CD4-positive, CD25-positive, alpha-beta regulatory T cell (primary cell): Measurements from ENCODE around the gene GALNT7. TPM values are rescaled to one million over a fixed set of nuclear protein-coding genes. Genes with fewer than 3 reads are reported as not detected.

Experiments used
- ATAC-seq, 2 donors: fragments of 150-1000 bp; cut with Tn5 transposase; one replicate each; pipeline ENCODE4 v1.10.0; 2021; ENCODE audit warnings: low read depth in 2 of 2, moderate number of reproducible peaks in 2 of 2, moderate library complexity in 1 of 2
- DNase-seq, 3 donors: peaks; one replicate each; pipeline versions ENCODE4 v3.0.0 to v3.0.0-alpha.2; 2012 to 2022; ENCODE audit warnings: mixed read lengths in 1 of 3
- H3K27ac ChIP-seq: one replicate; pipeline ENCODE4 v1.7.0; 2013; ENCODE audit warnings: mild to moderate bottlenecking, low read length; ENCODE audit not compliant: insufficient read depth, poor library complexity, severe bottlenecking
- H3K27me3 ChIP-seq: one replicate; pipeline ENCODE4 v1.7.0; 2013; ENCODE audit warnings: low read length; ENCODE audit not compliant: control insufficient read depth, insufficient read depth
- H3K36me3 ChIP-seq: one replicate; pipeline ENCODE4 v1.7.0; 2013; ENCODE audit warnings: mild to moderate bottlenecking, low read length, moderate library complexity; ENCODE audit not compliant: control insufficient read depth, insufficient read depth
- H3K4me1 ChIP-seq: 2 replicates; pipeline ENCODE4 v1.7.0; 2013; ENCODE audit warnings: mild to moderate bottlenecking, low read length; ENCODE audit not compliant: insufficient read depth, control insufficient read depth, poor library complexity, severe bottlenecking
- H3K4me3 ChIP-seq: one replicate; pipeline ENCODE4 v1.7.0; 2013; ENCODE audit warnings: low read depth, mild to moderate bottlenecking, low read length, moderate library complexity
- H3K9me3 ChIP-seq, 2 experiments: 1 replicate in 1 of 2; 2 replicates in 1 of 2; pipeline ENCODE4 v1.7.0; 2013; ENCODE audit warnings: low read length in 2 of 2, mild to moderate bottlenecking in 1 of 2, moderate library complexity in 1 of 2; ENCODE audit not compliant: control insufficient read depth in 2 of 2
- H3K27ac Mint-ChIP-seq, 3 donors: one replicate each; pipeline ENCODE4 v1.8.0; 2020 to 2022; ENCODE audit warnings: mild to moderate bottlenecking in 3 of 3, mixed read lengths in 3 of 3, moderate library complexity in 2 of 3
- H3K27me3 Mint-ChIP-seq: one replicate; pipeline ENCODE4 v1.8.0; 2022; ENCODE audit warnings: mild to moderate bottlenecking, mixed read lengths
- H3K36me3 Mint-ChIP-seq: one replicate; pipeline ENCODE4 v1.8.0; 2020; ENCODE audit warnings: mixed read lengths
- H3K4me1 Mint-ChIP-seq, 4 donors: one replicate each; pipeline ENCODE4 v1.8.0; 2020 to 2022; ENCODE audit warnings: mixed read lengths in 4 of 4, mild to moderate bottlenecking in 1 of 4
- H3K4me3 Mint-ChIP-seq, 4 donors: one replicate each; pipeline ENCODE4 v1.8.0; 2020 to 2022; ENCODE audit warnings: mild to moderate bottlenecking in 4 of 4, mixed read lengths in 4 of 4, moderate library complexity in 3 of 4
- H3K9me3 Mint-ChIP-seq, 7 donors: one replicate each; pipeline ENCODE4 v1.8.0; 2020 to 2022; ENCODE audit warnings: mixed read lengths in 7 of 7, mild to moderate bottlenecking in 3 of 7, moderate library complexity in 2 of 7
- polyA plus RNA-seq, 4 donors: library from polyadenylated mRNA; unstranded; fragments of 300-500 nt; fragmentation: Illumina TruSeq; gene quantifications; one replicate each; pipeline ENCODE4 v1.2.3, GENCODE V29; 2021
- total RNA-seq: library from RNA; stranded (reverse); gene quantifications from one replicate; pipeline ENCODE4 v1.2.3, GENCODE V29; 2022

GALNT7 gene
- total and polyA plus RNA-seq, 5 donors from 2014 or later, result 13.0 to 19.5 (median 14.9) TPM

DNA sequence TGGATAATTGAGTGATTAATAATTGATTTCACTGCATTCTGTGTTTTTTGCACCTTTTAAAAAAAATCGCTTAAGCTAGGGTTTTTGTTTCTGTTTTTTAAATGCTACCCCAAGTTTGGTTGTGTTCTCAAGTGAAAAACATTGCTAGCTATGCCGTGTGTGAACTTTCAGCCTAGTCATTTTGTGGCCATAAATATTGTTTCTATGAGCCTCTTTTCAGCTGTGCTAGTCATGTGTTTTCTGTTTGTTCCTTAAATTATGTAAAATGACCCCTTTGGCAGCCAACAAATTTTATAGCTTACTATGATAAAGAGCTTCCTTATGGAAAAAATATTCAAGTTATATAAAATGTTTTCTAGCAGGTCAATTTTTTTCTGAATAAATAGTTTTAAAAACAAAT lies 59.1 kb downstream of the GALNT7 start:
- H3K36me3 Mint-ChIP-seq, result peaks cover 6% of the 10 kb centered on the region
- Histone ChIP-seq H3K4me3 (no peak overlapping the region), H3K27me3 (no peaks in the 10 kb centered on the region), H3K9me3 (no peaks in the 10 kb centered on the region), H3K4me1 (no peaks in the 10 kb centered on the region), H3K27ac (no peak overlapping the region), H3K36me3 (no peaks in the 10 kb centered on the region)
- no peak for ATAC-seq
- H3K4me1 Mint-ChIP-seq, result peaks cover 6 to 22% (median 15%) of the 10 kb centered on the region in 4 donors
- no peaks in the 10 kb centered on the region for H3K27me3 Mint-ChIP-seq
- no peak overlapping the region for H3K4me3 Mint-ChIP-seq
- H3K9me3 Mint-ChIP-seq, result no peaks in the 10 kb centered on the region
- H3K27ac Mint-ChIP-seq, result no peak overlapping the region
- no peak for DNase-seq

DNA sequence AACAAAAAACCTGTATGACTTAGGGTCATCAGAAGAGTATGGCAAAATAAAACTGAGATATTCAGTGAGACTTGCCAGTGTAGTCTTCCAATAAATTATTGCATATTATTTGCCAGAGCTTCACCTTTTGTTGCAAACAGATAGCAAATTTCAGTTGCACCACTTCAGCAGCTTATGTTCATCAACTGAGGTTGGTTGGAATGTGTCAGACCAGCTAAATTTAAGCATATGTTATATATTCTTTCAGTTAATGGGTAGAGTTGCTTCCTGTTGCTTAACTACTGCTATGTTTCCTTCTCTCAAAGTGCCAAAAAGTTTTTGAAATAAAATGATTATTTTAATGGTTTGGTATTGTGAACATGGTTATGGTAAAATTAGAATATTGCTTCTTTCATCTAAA lies 61.5 kb downstream of the GALNT7 start:
- Histone ChIP-seq H3K4me1 (no peaks in the 10 kb centered on the region), H3K4me3 (no peak overlapping the region), H3K9me3 (no peaks in the 10 kb centered on the region), H3K27me3 (no peaks in the 10 kb centered on the region), H3K36me3 (no peaks in the 10 kb centered on the region), H3K27ac (no peak overlapping the region)
- H3K36me3 Mint-ChIP-seq, result peaks cover 6% of the 10 kb centered on the region
- H3K27me3 Mint-ChIP-seq, result no peaks in the 10 kb centered on the region
- no peak overlapping the region for H3K4me3 Mint-ChIP-seq
- DNase-seq (no peak), ATAC-seq (no peak)
- H3K9me3 Mint-ChIP-seq, result no peaks in the 10 kb centered on the region
- no peak overlapping the region for H3K27ac Mint-ChIP-seq
- peaks cover 0 to 22% (median 13%) of the 10 kb centered on the region in 4 donors for H3K4me1 Mint-ChIP-seq

DNA sequence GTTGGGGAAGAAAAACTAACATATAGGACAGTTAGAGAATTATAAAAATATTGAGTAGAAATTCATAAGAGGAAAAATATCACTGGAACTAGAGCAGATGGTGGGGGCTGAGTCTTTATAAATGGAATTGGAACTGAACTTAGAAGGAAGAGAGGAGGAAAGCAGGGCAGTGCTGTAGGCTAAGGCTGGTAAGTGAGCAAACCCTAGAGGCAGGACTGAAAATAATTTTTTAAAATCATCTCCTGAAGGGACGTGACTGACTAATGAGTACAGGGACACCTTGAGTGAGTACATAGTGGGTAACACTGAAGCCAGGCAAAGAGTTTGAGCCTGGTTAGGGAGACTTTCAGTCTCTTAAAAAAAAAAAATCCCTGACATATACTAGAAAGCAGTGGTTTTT lies 63.3 kb downstream of the GALNT7 start:
- Mint-ChIP-seq H3K4me3 (no peak overlapping the region), H3K4me1 (peaks cover 0 to 24% (median 15%) of the 10 kb centered on the region in 4 donors), H3K27ac (no peak overlapping the region), H3K9me3 (no peaks in the 10 kb centered on the region), H3K36me3 (peaks cover 3% of the 10 kb centered on the region), H3K27me3 (no peaks in the 10 kb centered on the region)
- Histone ChIP-seq H3K36me3 (no peaks in the 10 kb centered on the region), H3K27me3 (no peaks in the 10 kb centered on the region), H3K4me3 (no peak overlapping the region), H3K4me1 (no peaks in the 10 kb centered on the region), H3K9me3 (no peaks in the 10 kb centered on the region), H3K27ac (no peak overlapping the region)
- DNase-seq (peak in 1 of 3 donors; percentile 7), ATAC-seq (no peak)

DNA sequence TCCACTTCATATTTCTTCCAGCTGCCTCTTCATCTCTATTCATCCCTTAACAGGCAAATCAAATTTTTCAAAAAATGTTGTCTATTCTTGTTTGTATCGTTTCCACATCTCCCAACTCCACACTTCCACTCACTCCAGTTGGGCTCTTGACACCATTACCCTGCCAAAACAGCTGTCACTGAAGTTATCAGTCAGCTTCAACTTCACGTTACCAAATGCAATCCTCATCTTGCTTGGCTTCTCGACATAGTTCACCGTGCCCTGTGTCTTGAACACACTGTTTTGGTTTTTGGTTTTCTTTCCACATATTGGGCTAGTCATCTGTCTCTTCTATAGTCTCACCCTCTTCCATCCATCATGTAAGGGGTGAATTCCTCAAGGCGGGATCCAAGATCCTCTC lies 65.2 kb downstream of the GALNT7 start:
- no peak overlapping the region for H3K4me3 Mint-ChIP-seq
- no peaks in the 10 kb centered on the region for H3K4me1 ChIP-seq

DNA sequence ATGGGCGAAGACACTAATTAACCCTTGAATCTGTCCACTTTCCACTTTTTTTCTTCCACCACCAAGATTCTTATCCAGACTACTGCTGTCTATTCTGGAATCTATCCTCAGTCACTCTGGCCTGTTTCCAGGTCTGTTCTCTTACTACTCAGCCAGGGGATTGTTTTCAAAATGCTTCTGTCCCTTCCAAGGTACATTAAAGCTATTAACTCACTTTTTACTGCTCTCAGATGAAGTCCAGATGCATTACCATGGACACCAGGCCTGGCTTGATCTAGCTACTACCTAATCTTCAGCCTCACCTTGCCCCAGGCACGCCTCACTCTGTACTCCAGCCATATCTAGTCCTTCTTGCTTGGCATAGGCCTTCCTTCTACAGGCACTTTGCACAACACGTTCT lies 66.4 kb downstream of the GALNT7 start:
- no peak overlapping the region for H3K27ac ChIP-seq
- DNase-seq (no peak), ATAC-seq (no peak)
- H3K27me3 ChIP-seq, result no peaks in the 10 kb centered on the region
- Mint-ChIP-seq H3K4me1 (peaks cover 5 to 27% (median 10%) of the 10 kb centered on the region in 4 donors), H3K9me3 (no peaks in the 10 kb centered on the region), H3K4me3 (no peak overlapping the region), H3K27ac (no peak overlapping the region), H3K36me3 (peaks cover 3% of the 10 kb centered on the region), H3K27me3 (no peaks in the 10 kb centered on the region)
- no peaks in the 10 kb centered on the region for H3K9me3 ChIP-seq
- no peaks in the 10 kb centered on the region for H3K4me1 ChIP-seq
- H3K36me3 ChIP-seq, result no peaks in the 10 kb centered on the region
- no peak overlapping the region for H3K4me3 ChIP-seq

More for the DNA sequence above, 65.2 kb downstream of the GALNT7 start:
- H3K27ac Mint-ChIP-seq, result no peak overlapping the region
- ATAC-seq (no peak), DNase-seq (no peak)
- H3K4me1 Mint-ChIP-seq, result peaks cover 5 to 26% (median 16%) of the 10 kb centered on the region in 4 donors
- Histone ChIP-seq H3K27ac (no peak overlapping the region), H3K4me3 (no peak overlapping the region), H3K27me3 (no peaks in the 10 kb centered on the region), H3K9me3 (no peaks in the 10 kb centered on the region), H3K36me3 (no peaks in the 10 kb centered on the region)
- peaks cover 3% of the 10 kb centered on the region for H3K36me3 Mint-ChIP-seq
- H3K9me3 Mint-ChIP-seq, result no peaks in the 10 kb centered on the region
- no peaks in the 10 kb centered on the region for H3K27me3 Mint-ChIP-seq

DNA sequence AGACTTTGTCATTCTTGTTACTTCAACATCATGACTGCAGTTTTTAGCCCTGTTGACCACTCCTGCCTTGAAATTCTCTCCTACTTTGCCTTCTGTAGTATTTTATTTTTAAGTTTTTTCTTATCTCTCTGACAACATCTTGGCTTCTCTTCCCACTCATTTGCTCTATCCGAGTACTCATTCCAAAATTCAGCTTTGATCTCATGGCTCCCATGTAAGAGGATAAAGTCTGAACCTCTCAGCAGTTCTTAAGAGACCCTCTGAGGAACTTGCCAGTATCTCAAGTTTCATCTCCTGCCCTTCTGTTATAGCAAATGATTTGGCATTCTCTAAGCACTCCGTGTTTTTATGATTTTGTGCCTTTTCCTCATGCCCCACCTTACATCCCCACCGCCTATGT lies 67.7 kb downstream of the GALNT7 start:
- no peak for ATAC-seq
- no peaks in the 10 kb centered on the region for H3K27me3 Mint-ChIP-seq
- H3K36me3 Mint-ChIP-seq, result peaks cover 3% of the 10 kb centered on the region
- Histone ChIP-seq H3K4me1 (no peaks in the 10 kb centered on the region), H3K27me3 (no peaks in the 10 kb centered on the region), H3K4me3 (no peak overlapping the region), H3K36me3 (no peaks in the 10 kb centered on the region), H3K9me3 (no peaks in the 10 kb centered on the region), H3K27ac (no peak overlapping the region)
- peaks cover 4 to 25% (median 11%) of the 10 kb centered on the region in 4 donors for H3K4me1 Mint-ChIP-seq
- no peak overlapping the region for H3K4me3 Mint-ChIP-seq
- no peak for DNase-seq
- no peaks in the 10 kb centered on the region for H3K9me3 Mint-ChIP-seq
- no peak overlapping the region for H3K27ac Mint-ChIP-seq

DNA sequence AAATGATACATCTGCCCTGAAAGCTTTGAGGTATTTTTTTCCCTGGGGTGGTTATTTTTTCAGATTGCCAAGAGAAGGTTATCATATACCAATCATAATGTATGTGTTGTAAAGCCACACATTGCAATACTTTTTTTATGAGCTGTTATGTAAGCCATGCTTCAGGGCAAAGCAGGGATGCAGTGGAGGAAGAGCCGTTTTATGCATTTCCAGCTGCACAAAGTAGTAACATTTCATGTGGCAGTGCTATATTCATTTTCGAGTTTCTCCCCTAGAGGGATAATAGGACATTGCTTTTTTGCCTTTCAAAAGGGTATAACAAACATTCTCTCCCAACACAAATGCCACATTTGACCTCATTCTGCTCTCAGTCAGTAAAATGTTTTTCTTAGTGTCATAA lies 68.5 kb downstream of the GALNT7 start:
- no peak overlapping the region for H3K27ac Mint-ChIP-seq
- ATAC-seq, result no peak
- no peak overlapping the region for H3K27ac ChIP-seq
- no peaks in the 10 kb centered on the region for H3K27me3 Mint-ChIP-seq
- no peaks in the 10 kb centered on the region for H3K36me3 ChIP-seq
- no peaks in the 10 kb centered on the region for H3K9me3 Mint-ChIP-seq
- no peak overlapping the region for H3K4me3 Mint-ChIP-seq
- H3K27me3 ChIP-seq, result no peaks in the 10 kb centered on the region
- H3K4me3 ChIP-seq, result no peak overlapping the region
- H3K4me1 ChIP-seq, result no peaks in the 10 kb centered on the region
- DNase-seq, result no peak
- peaks cover 3% of the 10 kb centered on the region for H3K36me3 Mint-ChIP-seq
- H3K4me1 Mint-ChIP-seq, result peaks cover 4 to 20% (median 8%) of the 10 kb centered on the region in 4 donors
- no peaks in the 10 kb centered on the region for H3K9me3 ChIP-seq

DNA sequence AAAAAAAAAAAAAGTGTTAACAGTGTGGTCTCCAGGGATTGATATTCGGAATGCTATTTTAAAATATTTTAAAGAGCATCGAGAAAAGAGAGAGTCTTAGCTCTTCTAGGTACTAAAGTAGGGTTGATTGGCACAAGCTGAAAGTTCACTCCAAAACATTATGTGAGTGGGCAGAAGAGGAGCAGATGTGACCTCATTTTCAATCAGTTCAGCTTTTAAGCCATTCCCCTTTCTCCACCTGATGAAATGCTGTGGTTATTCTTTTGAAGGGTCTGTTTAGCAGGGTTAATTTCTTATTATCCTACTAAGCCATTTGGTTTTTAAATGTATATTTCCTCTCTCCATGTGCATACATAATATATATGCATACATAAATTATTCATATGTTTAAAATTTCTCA lies 69.2 kb downstream of the GALNT7 start:
- Histone ChIP-seq H3K36me3 (no peaks in the 10 kb centered on the region), H3K27me3 (no peaks in the 10 kb centered on the region), H3K9me3 (no peaks in the 10 kb centered on the region), H3K4me3 (no peak overlapping the region), H3K27ac (no peak overlapping the region), H3K4me1 (no peaks in the 10 kb centered on the region)
- H3K4me3 Mint-ChIP-seq, result no peak overlapping the region
- H3K27me3 Mint-ChIP-seq, result no peaks in the 10 kb centered on the region
- no peaks in the 10 kb centered on the region for H3K9me3 Mint-ChIP-seq
- peaks cover 5 to 25% (median 12%) of the 10 kb centered on the region in 4 donors for H3K4me1 Mint-ChIP-seq
- ATAC-seq (no peak), DNase-seq (no peak)
- no peak overlapping the region for H3K27ac Mint-ChIP-seq
- peaks cover 3% of the 10 kb centered on the region for H3K36me3 Mint-ChIP-seq
